Spleen (tissue), 7 donors: ENCODE measurements around the gene HES4.

Source experiments
- CTCF ChIP-seq, 11 experiments: fragments of 200-600 bp in 7 of 11; fragments of 450-650 bp in 4 of 11; sonication (generic) in 4 of 11; IDR thresholded peaks in 8 of 11; conservative IDR thresholded peaks in 3 of 11; 1 replicate in 7 of 11; 2 replicates in 4 of 11; pipeline versions ENCODE4 v1.4.0 to v1.8.0; 2016 to 2021; ENCODE audit warnings: antibody characterized with exemption in 11 of 11, inconsistent platforms in 4 of 11, mild to moderate bottlenecking in 1 of 11
- POLR2A ChIP-seq, 3 donors: fragments of 450-650 bp; IDR thresholded peaks; one replicate each; pipeline ENCODE4 v1.5.1; 2017; ENCODE audit warnings: antibody characterized with exemption in 3 of 3, mild to moderate bottlenecking in 1 of 3
- donor health status: DM: no; HTN: no; CAD: no; lungs with moderate emphysema.
- donor health status: DM: no; HTN: no; CAD: no.
- donor health status: DM: no; HTN: no; CAD: no.

GRCh38 chr1:1043411-1043810 is 43.5 kb upstream of the HES4 start:
- TF ChIP-seq CTCF (IDR thresholded peaks at IDR 0.05 in 8 of 11, conservative IDR thresholded peaks at IDR 0.05 in 3 of 11) (no peak), POLR2A (IDR thresholded peaks at IDR 0.05) (no peak)
